ENCODE measurements around the gene PRR5L.

Gene PRR5L

DNA sequence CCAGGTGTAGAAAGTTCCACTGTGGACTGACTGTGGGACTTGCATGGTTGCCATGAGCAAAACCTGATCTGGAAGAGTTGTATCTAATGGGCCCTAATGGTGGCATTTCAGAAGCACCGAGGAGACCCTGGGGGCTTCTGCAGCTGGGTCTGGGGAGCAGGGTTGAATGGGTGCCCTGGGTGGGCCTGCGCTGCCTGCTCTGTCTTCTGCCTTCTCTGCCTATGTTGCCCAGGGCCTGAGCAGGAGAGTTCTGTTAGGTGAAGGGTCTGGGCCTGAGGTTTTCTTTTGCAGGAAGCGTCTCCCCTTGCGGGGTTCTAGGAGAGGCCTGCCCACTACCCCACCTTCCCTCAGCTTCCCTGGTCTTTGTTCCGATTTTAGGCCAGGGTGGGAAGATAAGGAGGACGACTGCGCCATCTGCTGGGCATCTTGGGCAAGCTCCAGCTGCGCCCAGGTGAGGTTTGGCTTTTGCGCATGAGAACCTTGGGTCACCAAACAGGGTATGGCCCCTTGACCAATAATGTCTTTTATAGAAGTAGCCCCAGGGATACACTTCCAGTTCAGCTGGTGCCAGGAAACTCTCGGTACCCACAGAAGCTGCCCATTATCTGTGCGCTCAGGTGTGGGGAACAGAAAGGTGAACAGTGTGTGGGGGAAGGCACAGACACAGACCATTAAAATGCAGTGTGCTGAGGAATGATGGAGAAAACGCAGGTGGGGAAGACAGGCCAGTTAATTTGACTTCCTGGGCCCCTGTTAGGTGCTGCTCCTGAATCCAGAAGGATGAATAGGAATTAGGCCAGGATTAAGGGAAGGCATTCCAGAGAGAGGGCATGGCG is 30.1 kb upstream of the PRR5L start:
- Histone ChIP-seq H2AFZ (ENCODE audit: low read depth, low read length) (peak overlapping the region; percentile 71; the same call in 1 of the 2 replicates), H3K27ac (ENCODE audit: low read length) (no peak overlapping the region), H3K4me3 (ENCODE audit: low read length) (no peak overlapping the region), H3K9ac (ENCODE audit: low read length) (no peak overlapping the region), H4K20me1 (ENCODE audit: insufficient read depth, low read length) (no peaks in the 10 kb centered on the region), H3K27me3 (ENCODE audit: low read depth, low read length) (peaks cover 38% of the 10 kb centered on the region), H3K36me3 (replicated peaks; ENCODE audit: low read depth, low read length) (no peaks in the 10 kb centered on the region), H3K4me2 (ENCODE audit: low read length) (no peak overlapping the region), H3K4me1 (ENCODE audit: low read length) (no peaks in the 10 kb centered on the region), H3K79me2 (ENCODE audit: low read length) (no peaks in the 10 kb centered on the region), H3K9me3 (ENCODE audit: insufficient read depth, low read length) (no peaks in the 10 kb centered on the region)
- no peak for TF ChIP-seq EZH2phosphoT487 (IDR thresholded peaks at IDR 0.05; ENCODE audit: low read depth)
- TF ChIP-seq, protein P1, sequence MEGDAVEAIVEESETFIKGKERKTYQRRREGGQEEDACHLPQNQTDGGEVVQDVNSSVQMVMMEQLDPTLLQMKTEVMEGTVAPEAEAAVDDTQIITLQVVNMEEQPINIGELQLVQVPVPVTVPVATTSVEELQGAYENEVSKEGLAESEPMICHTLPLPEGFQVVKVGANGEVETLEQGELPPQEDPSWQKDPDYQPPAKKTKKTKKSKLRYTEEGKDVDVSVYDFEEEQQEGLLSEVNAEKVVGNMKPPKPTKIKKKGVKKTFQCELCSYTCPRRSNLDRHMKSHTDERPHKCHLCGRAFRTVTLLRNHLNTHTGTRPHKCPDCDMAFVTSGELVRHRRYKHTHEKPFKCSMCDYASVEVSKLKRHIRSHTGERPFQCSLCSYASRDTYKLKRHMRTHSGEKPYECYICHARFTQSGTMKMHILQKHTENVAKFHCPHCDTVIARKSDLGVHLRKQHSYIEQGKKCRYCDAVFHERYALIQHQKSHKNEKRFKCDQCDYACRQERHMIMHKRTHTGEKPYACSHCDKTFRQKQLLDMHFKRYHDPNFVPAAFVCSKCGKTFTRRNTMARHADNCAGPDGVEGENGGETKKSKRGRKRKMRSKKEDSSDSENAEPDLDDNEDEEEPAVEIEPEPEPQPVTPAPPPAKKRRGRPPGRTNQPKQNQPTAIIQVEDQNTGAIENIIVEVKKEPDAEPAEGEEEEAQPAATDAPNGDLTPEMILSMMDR (IDR thresholded peaks at IDR 0.05; ENCODE audit: low read depth, low read length): peak; percentile 94

DNA sequence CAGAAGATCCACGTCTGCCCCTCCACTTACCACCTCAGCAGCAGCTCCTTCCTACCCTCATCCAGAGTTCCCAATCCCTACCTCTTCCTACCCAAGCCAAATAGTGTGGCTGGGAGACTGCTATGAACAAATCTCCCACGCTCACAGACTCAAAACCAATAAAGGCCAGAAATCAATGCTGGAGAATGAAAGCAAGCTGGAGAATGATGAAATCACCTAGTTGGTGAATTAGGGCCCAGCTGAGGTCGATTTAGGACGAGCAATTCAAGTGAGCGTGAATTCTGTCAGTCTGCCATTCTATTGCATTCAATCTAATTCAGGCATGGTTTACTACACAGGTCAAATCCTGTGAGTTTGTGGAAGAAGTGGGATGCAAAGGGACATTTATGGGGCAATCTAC is 29.3 kb upstream of the PRR5L start:
- no peak overlapping the region for H2AFZ ChIP-seq (ENCODE audit: low read depth, low read length)
- no peaks in the 10 kb centered on the region for H3K4me1 ChIP-seq (ENCODE audit: low read length)
- H3K4me2 ChIP-seq (ENCODE audit: low read length): no peak overlapping the region
- TF ChIP-seq EZH2phosphoT487 (IDR thresholded peaks at IDR 0.05; ENCODE audit: low read depth): no peak
- TF ChIP-seq, protein P1 (IDR thresholded peaks at IDR 0.05; ENCODE audit: low read depth, low read length): no peak
- H3K9ac ChIP-seq (ENCODE audit: low read length): no peak overlapping the region
- H3K27me3 ChIP-seq (ENCODE audit: low read depth, low read length): peaks cover 30% of the 10 kb centered on the region
- H3K79me2 ChIP-seq (ENCODE audit: low read length): no peaks in the 10 kb centered on the region
- no peaks in the 10 kb centered on the region for H3K36me3 ChIP-seq (replicated peaks; ENCODE audit: low read depth, low read length)
- no peak overlapping the region for H3K27ac ChIP-seq (ENCODE audit: low read length)
- H4K20me1 ChIP-seq (ENCODE audit: insufficient read depth, low read length): no peaks in the 10 kb centered on the region
- no peaks in the 10 kb centered on the region for H3K9me3 ChIP-seq (ENCODE audit: insufficient read depth, low read length)
- no peak overlapping the region for H3K4me3 ChIP-seq (ENCODE audit: low read length)

DNA sequence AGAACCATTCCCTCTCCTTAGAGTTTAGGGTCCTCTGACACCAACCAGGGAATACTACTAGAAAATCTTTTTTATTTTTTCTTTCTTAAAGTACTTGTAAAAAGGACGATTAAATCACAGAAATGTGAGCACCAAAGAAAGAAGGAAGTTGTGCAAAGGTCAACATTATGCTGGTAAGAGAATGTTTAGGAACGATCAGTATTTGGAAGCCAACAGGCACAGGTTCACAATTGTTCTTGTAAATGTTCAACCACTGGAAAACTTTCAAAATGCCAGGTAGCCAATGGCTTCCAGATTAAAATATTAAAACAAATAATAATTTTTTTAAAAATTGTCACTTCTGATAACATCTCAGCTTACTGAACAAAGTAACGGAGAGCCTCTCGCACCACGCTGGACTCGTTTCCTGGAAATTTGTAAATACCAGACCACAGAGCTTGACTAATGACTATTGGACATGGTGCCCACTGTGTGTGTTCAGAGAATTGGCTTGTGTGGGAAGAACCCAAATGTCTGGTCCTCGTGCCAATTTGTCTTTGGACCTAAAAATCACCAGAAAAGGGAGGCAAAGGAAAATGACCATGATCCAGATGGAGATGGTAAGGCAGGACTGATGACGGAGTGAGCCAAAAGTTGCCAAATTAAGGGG is 27.6 kb upstream of the PRR5L start:
- Histone ChIP-seq H3K4me1 (ENCODE audit: low read length) (no peaks in the 10 kb centered on the region), H3K4me3 (ENCODE audit: low read length) (no peak overlapping the region), H2AFZ (ENCODE audit: low read depth, low read length) (no peak overlapping the region), H3K4me2 (ENCODE audit: low read length) (no peak overlapping the region), H4K20me1 (ENCODE audit: insufficient read depth, low read length) (no peaks in the 10 kb centered on the region), H3K79me2 (ENCODE audit: low read length) (no peaks in the 10 kb centered on the region), H3K27ac (ENCODE audit: low read length) (no peak overlapping the region), H3K9ac (ENCODE audit: low read length) (no peak overlapping the region), H3K27me3 (ENCODE audit: low read depth, low read length) (peaks cover 21% of the 10 kb centered on the region), H3K9me3 (ENCODE audit: insufficient read depth, low read length) (no peaks in the 10 kb centered on the region), H3K36me3 (replicated peaks; ENCODE audit: low read depth, low read length) (no peaks in the 10 kb centered on the region)
- TF ChIP-seq, protein P1 (IDR thresholded peaks at IDR 0.05; ENCODE audit: low read depth, low read length): no peak
- no peak for TF ChIP-seq EZH2phosphoT487 (IDR thresholded peaks at IDR 0.05; ENCODE audit: low read depth)

DNA sequence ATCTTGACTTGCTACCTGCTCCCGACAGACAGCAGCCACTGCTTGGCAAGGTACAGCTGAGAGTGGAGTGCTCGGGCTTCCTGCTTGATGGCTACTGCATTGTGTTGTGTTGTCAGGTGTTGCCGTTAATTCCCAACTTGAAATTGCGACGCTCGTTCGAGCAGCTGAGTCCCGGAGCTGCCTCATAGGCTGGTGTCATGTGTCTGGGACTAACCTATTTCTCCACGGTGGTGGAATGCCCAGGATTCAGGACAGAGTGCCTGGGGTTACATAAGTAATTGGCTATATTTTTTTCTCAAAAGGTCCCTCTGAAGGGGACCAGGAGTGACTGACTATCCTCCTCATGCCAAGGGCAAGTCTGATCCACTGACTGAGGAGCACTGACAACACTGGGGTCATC is 25.4 kb upstream of the PRR5L start:
- no peak overlapping the region for H3K4me2 ChIP-seq (ENCODE audit: low read length)
- no peaks in the 10 kb centered on the region for H4K20me1 ChIP-seq (ENCODE audit: insufficient read depth, low read length)
- TF ChIP-seq, protein P1 (IDR thresholded peaks at IDR 0.05; ENCODE audit: low read depth, low read length): no peak
- no peak for TF ChIP-seq EZH2phosphoT487 (IDR thresholded peaks at IDR 0.05; ENCODE audit: low read depth)
- no peaks in the 10 kb centered on the region for H3K9me3 ChIP-seq (ENCODE audit: insufficient read depth, low read length)
- H3K27me3 ChIP-seq (ENCODE audit: low read depth, low read length): peaks cover 10% of the 10 kb centered on the region; the same call in 1 of the 2 replicates
- H3K4me3 ChIP-seq (ENCODE audit: low read length): no peak overlapping the region
- H3K79me2 ChIP-seq (ENCODE audit: low read length): no peaks in the 10 kb centered on the region
- H3K36me3 ChIP-seq (replicated peaks; ENCODE audit: low read depth, low read length): no peaks in the 10 kb centered on the region
- no peak overlapping the region for H2AFZ ChIP-seq (ENCODE audit: low read depth, low read length)
- H3K9ac ChIP-seq (ENCODE audit: low read length): no peak overlapping the region
- H3K27ac ChIP-seq (ENCODE audit: low read length): no peak overlapping the region
- no peaks in the 10 kb centered on the region for H3K4me1 ChIP-seq (ENCODE audit: low read length)
